Loucy (cell line): ENCODE data around the gene ARHGAP19.

ENCODE experiments used
- H2AFZ ChIP-seq: fragments of 200-600 bp; sonication (generic); 2 replicates; pipeline ENCODE4 v1.6.0; 2016; ENCODE audit warnings: antibody characterized with exemption, mild to moderate bottlenecking, low read length, moderate library complexity
- H3F3A ChIP-seq: fragments of 200-600 bp; 2 replicates; pipeline ENCODE4 v1.6.0; 2016; ENCODE audit warnings: antibody characterized with exemption, low read depth, mild to moderate bottlenecking
- H3K27me3 ChIP-seq: fragments of 200-600 bp; sonication (generic); 2 replicates; pipeline ENCODE4 v1.6.1; 2014; ENCODE audit warnings: low read length, mild to moderate bottlenecking; ENCODE audit not compliant: insufficient read depth, poor library complexity, severe bottlenecking
- H3K36me3 ChIP-seq: fragments of 200-600 bp; sonication (generic); 2 replicates; pipeline ENCODE4 v1.6.1; 2016; ENCODE audit warnings: low read length; ENCODE audit not compliant: insufficient read depth
- H3K4me1 ChIP-seq: fragments of 200-600 bp; sonication (generic); 2 replicates; pipeline ENCODE4 v1.5.1; 2014; ENCODE audit warnings: low read length, mild to moderate bottlenecking; ENCODE audit not compliant: insufficient read depth, poor library complexity, severe bottlenecking
- H3K4me2 ChIP-seq: fragments of 200-600 bp; sonication (generic); 2 replicates; pipeline ENCODE4 v1.6.0; 2014; ENCODE audit warnings: antibody characterized with exemption, low read length, low read depth, mild to moderate bottlenecking; ENCODE audit not compliant: poor library complexity, severe bottlenecking
- H3K4me3 ChIP-seq: fragments of 200-600 bp; sonication (generic); 2 replicates; pipeline ENCODE4 v1.5.1; 2014; ENCODE audit warnings: low read length, mild to moderate bottlenecking, mixed read lengths; ENCODE audit not compliant: poor library complexity, severe bottlenecking
- H3K79me2 ChIP-seq: fragments of 200-600 bp; sonication (generic); 2 replicates; pipeline ENCODE4 v1.6.1; 2014; ENCODE audit warnings: low read length; ENCODE audit not compliant: insufficient read depth
- H3K9ac ChIP-seq: fragments of 200-600 bp; sonication (generic); 2 replicates; pipeline ENCODE4 v1.6.0; 2014; ENCODE audit warnings: mild to moderate bottlenecking, low read depth, low read length, moderate library complexity; ENCODE audit not compliant: poor library complexity, severe bottlenecking
- H3K9me2 ChIP-seq: fragments of 200-600 bp; sonication (generic); replicated peaks from 2 replicates; pipeline ENCODE4 v1.6.1; 2016; ENCODE audit warnings: low read depth, low read length, mixed read lengths
- H3K9me3 ChIP-seq: fragments of 200-600 bp; sonication (generic); 2 replicates; pipeline ENCODE4 v1.6.1; 2014; ENCODE audit warnings: mild to moderate bottlenecking, antibody characterized with exemption, low read length, low read depth; ENCODE audit not compliant: insufficient read depth
- H4K20me1 ChIP-seq: fragments of 200-600 bp; sonication (generic); 2 replicates; pipeline ENCODE4 v1.6.0; 2014; ENCODE audit warnings: antibody characterized with exemption, low read length, mild to moderate bottlenecking; ENCODE audit not compliant: insufficient read depth, poor library complexity, severe bottlenecking
- EZH2phosphoT487 ChIP-seq: fragments of 200-600 bp; IDR thresholded peaks from 2 replicates; pipeline ENCODE4 v1.6.1; 2018; ENCODE audit warnings: antibody characterized with exemption, mild to moderate bottlenecking, moderate library complexity, borderline replicate concordance
- TF ChIP-seq, protein P1 (sequence below): fragments of 200-600 bp; sonication (generic); conservative IDR thresholded peaks from 2 replicates; pipeline ENCODE4 v1.5.1; 2014; ENCODE audit warnings: mild to moderate bottlenecking, antibody characterized with exemption, low read length

ARHGAP19 gene

GRCh38 chr10:97196223-97197029 lies 96.0 kb downstream of the ARHGAP19 start:
- no peaks in the 10 kb centered on the region for H3K27me3 ChIP-seq
- no peaks in the 10 kb centered on the region for H3F3A ChIP-seq
- no peaks in the 10 kb centered on the region for H3K9me2 ChIP-seq
- H3K4me1 ChIP-seq, result peaks cover 26% of the 10 kb centered on the region
- no peaks in the 10 kb centered on the region for H3K9me3 ChIP-seq
- TF ChIP-seq, protein P1, sequence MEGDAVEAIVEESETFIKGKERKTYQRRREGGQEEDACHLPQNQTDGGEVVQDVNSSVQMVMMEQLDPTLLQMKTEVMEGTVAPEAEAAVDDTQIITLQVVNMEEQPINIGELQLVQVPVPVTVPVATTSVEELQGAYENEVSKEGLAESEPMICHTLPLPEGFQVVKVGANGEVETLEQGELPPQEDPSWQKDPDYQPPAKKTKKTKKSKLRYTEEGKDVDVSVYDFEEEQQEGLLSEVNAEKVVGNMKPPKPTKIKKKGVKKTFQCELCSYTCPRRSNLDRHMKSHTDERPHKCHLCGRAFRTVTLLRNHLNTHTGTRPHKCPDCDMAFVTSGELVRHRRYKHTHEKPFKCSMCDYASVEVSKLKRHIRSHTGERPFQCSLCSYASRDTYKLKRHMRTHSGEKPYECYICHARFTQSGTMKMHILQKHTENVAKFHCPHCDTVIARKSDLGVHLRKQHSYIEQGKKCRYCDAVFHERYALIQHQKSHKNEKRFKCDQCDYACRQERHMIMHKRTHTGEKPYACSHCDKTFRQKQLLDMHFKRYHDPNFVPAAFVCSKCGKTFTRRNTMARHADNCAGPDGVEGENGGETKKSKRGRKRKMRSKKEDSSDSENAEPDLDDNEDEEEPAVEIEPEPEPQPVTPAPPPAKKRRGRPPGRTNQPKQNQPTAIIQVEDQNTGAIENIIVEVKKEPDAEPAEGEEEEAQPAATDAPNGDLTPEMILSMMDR, result peak; percentile 76
- no peak for TF ChIP-seq EZH2phosphoT487
- peak overlapping the region; percentile 78 for H3K4me2 ChIP-seq
- H3K36me3 ChIP-seq, result no peaks in the 10 kb centered on the region
- H3K79me2 ChIP-seq, result no peaks in the 10 kb centered on the region
- H4K20me1 ChIP-seq, result no peaks in the 10 kb centered on the region
- H2AFZ ChIP-seq, result peak overlapping the region; percentile 92
- H3K9ac ChIP-seq, result peak overlapping the region; percentile 44
- H3K4me3 ChIP-seq, result peak overlapping the region; percentile 77

DNA sequence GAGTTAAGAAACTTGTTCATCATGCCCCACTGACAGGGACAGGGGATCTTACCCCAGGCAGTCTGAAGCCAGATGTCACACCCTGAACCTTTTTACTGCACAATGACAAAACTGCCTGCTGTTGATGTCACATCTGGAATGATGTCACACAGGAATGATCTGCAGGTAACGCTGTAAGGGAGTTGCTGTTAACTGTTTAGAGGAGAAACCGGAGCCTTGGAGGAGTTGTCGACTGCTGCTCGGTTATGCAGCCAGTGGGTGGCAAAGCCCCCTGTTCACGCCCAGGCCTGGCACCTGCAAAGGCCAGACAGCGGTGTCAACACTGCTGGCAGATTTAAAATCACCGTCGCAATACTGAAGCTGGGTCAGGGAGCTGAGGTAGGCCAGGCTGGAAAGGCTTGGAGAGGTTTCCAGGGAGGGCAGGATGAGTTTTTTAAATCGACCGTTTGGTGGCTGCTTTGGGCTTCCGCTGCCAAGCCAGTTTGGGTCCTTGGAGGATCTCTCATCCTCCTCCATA lies 96.7 kb downstream of the ARHGAP19 start:
- no peaks in the 10 kb centered on the region for H3K36me3 ChIP-seq
- peaks cover 19% of the 10 kb centered on the region for H3K4me1 ChIP-seq
- H4K20me1 ChIP-seq, result no peaks in the 10 kb centered on the region
- no peaks in the 10 kb centered on the region for H3F3A ChIP-seq
- H2AFZ ChIP-seq, result peak overlapping the region; percentile 92
- no peaks in the 10 kb centered on the region for H3K27me3 ChIP-seq
- no peaks in the 10 kb centered on the region for H3K9me3 ChIP-seq
- TF ChIP-seq EZH2phosphoT487, result no peak
- TF ChIP-seq, protein P1, result no peak
- H3K9me2 ChIP-seq, result no peaks in the 10 kb centered on the region
- H3K79me2 ChIP-seq, result no peaks in the 10 kb centered on the region
- H3K4me3 ChIP-seq, result peak overlapping the region; percentile 77
- H3K4me2 ChIP-seq, result peak overlapping the region; percentile 78
- H3K9ac ChIP-seq, result peak overlapping the region; percentile 44

GRCh38 chr10:97192952-97193435 lies 99.4 kb downstream of the ARHGAP19 start:
- no peaks in the 10 kb centered on the region for H3K27me3 ChIP-seq
- no peaks in the 10 kb centered on the region for H3K79me2 ChIP-seq
- H3K9ac ChIP-seq, result no peak overlapping the region
- no peaks in the 10 kb centered on the region for H3F3A ChIP-seq
- H3K4me3 ChIP-seq, result no peak overlapping the region
- H3K4me2 ChIP-seq, result no peak overlapping the region
- H3K9me2 ChIP-seq, result no peaks in the 10 kb centered on the region
- H4K20me1 ChIP-seq, result no peaks in the 10 kb centered on the region
- no peaks in the 10 kb centered on the region for H3K9me3 ChIP-seq
- peaks cover 6% of the 10 kb centered on the region for H3K4me1 ChIP-seq
- no peak overlapping the region for H2AFZ ChIP-seq
- TF ChIP-seq EZH2phosphoT487, result no peak
- TF ChIP-seq, protein P1, result no peak
- H3K36me3 ChIP-seq, result no peaks in the 10 kb centered on the region
